CD4-positive, alpha-beta T cell treated with Interleukin-6 at 100 ng/mL for 8 hours (primary cell): ENCODE measurements around the gene GRM8.
"Not testable (repeated sequence)": the region's sequence is repeated elsewhere in the genome, so short reads cannot be mapped to it uniquely, and the experiment has no call there.

Experiments used
- DNase-seq: peaks from one replicate; pipeline ENCODE4 v3.0.0-alpha.2; 2020; ENCODE audit warnings: mixed read lengths, low spot score

GRM8 gene

GRCh38 chr7:126908564-126908963, 344.2 kb downstream of the GRM8 start:
- not testable (repeated sequence) for DNase-seq

GRCh38 chr7:126907657-126908056, 345.1 kb downstream of the GRM8 start:
- not testable (repeated sequence) for DNase-seq

GRCh38 chr7:126905255-126905654, 347.5 kb downstream of the GRM8 start:
- not testable (repeated sequence) for DNase-seq

GRCh38 chr7:126901041-126901765, 351.5 kb downstream of the GRM8 start:
- not testable (repeated sequence) for DNase-seq

- not testable (repeated sequence) for DNase-seq
Observed at GRCh38 chr7:126887980-126888379, 364.8 kb downstream of the GRM8 start.

- not testable (repeated sequence) for DNase-seq
Observed at GRCh38 chr7:126887560-126887959, 365.2 kb downstream of the GRM8 start.

GRCh38 chr7:126882730-126883129, 370.0 kb downstream of the GRM8 start:
- not testable (repeated sequence) for DNase-seq

GRCh38 chr7:126881908-126882307, 370.8 kb downstream of the GRM8 start:
- not testable (repeated sequence) for DNase-seq

- no peak for DNase-seq
Observed at GRCh38 chr7:126881315-126881714, 371.4 kb downstream of the GRM8 start.

GRCh38 chr7:126876536-126876935, 376.2 kb downstream of the GRM8 start:
- DNase-seq, result not testable (repeated sequence)

GRCh38 chr7:126856691-126857291, 395.9 kb downstream of the GRM8 start:
- no peak for DNase-seq

GRCh38 chr7:126845331-126845730, 407.4 kb downstream of the GRM8 start:
- no peak for DNase-seq

GRCh38 chr7:126843883-126844282, 408.9 kb downstream of the GRM8 start:
- no peak for DNase-seq

- DNase-seq, result no peak
Observed at GRCh38 chr7:126843336-126843735, 409.4 kb downstream of the GRM8 start.

- DNase-seq, result no peak
Observed at GRCh38 chr7:126842451-126842850, 410.3 kb downstream of the GRM8 start.

- no peak for DNase-seq
Observed at GRCh38 chr7:126840869-126841268, 411.9 kb downstream of the GRM8 start.

- no peak for DNase-seq
Observed at GRCh38 chr7:126839624-126840023, 413.1 kb downstream of the GRM8 start.

GRCh38 chr7:126838194-126838593, 414.5 kb downstream of the GRM8 start:
- no peak for DNase-seq

- not testable (repeated sequence) for DNase-seq
Observed at GRCh38 chr7:126831241-126831640, 421.5 kb downstream of the GRM8 start.

- DNase-seq, result no peak
Observed at GRCh38 chr7:126820925-126821324, 431.8 kb downstream of the GRM8 start.

GRCh38 chr7:126819197-126819484, 433.6 kb downstream of the GRM8 start:
- no peak for DNase-seq

- no peak for DNase-seq
Observed at GRCh38 chr7:126818393-126819196, 434.1 kb downstream of the GRM8 start.

GRCh38 chr7:126809188-126809587, 443.6 kb downstream of the GRM8 start:
- no peak for DNase-seq
